GM12801 (cell line): ENCODE results near the gene PIGW.

Experiments used
- CTCF ChIP-seq: IDR thresholded peaks from one replicate; pipeline ENCODE4 v1.5.1; 2011; ENCODE audit warnings: control low read depth; ENCODE audit not compliant: insufficient read length; ENCODE audit errors: extremely low read depth

Gene PIGW

DNA sequence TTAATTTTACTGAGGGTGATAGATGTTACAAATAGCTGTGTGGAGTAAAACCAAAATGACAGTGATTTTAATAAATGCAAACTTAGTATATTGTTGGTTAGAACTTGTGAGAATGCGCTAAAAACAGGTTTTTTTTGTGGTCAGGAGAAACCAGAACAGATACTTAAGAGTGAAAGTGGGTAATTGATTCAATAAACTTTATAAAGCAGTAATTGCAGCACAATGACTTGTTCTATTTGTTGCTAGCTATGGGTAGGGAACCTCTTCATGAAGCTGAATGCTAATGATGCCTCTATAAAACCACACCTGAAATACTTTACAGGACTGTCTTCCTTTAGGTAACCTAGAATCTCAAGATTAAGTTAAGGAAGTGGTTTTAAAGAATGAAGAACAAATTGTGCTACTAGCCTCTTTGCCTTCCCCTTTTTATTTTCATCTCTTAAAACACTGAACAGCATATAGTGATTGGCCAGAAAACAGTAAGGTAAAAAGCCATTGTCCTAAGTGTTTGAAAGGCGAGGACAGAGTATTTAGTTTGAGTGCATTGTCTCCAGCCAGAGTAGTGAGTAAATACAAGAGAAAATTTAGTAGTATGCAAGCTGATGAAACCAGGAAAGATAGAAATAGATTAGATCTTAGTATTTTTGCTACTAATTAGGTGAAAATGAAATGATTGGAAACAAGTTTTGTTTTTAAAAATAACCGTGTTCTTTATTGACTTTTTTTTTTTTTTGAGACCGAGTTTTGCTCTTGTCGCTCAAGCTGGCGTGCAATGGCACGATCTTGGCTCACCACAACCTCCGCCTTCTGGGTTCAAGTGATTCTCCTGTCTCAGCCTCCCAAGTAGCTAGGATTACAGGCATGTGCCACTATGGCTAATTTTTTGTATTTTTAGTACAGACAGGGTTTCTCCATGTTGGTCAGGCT is 16.0 kb downstream of the PIGW start:
- TF ChIP-seq CTCF, result no peak

GRCh38 chr17:36553459-36553858 is 18.7 kb downstream of the PIGW start:
- TF ChIP-seq CTCF, result no peak

- no peak for TF ChIP-seq CTCF
These were observed 31.3 kb downstream of the PIGW start for GRCh38 chr17:36566081-36566480.

GRCh38 chr17:36575028-36575427 is 40.2 kb downstream of the PIGW start:
- TF ChIP-seq CTCF, result no peak

GRCh38 chr17:36576793-36577192 is 42.0 kb downstream of the PIGW start:
- no peak for TF ChIP-seq CTCF

GRCh38 chr17:36578671-36579070 is 43.9 kb downstream of the PIGW start:
- no peak for TF ChIP-seq CTCF

GRCh38 chr17:36583787-36584186 is 49.0 kb downstream of the PIGW start:
- no peak for TF ChIP-seq CTCF
